ENCODE measurements around the gene RBBP6. TPM values are rescaled to one million over a fixed set of nuclear protein-coding genes. Genes with fewer than 3 reads are reported as not detected.

Gene RBBP6
- total RNA-seq, 2 experiments from 2014 or later, result 77.2 to 88.9 TPM

GRCh38 chr16:24511174-24511573 is 28.2 kb upstream of the RBBP6 start:
- H3K4me3 Mint-ChIP-seq, result no peak overlapping the region

GRCh38 chr16:24511792-24512191 is 27.6 kb upstream of the RBBP6 start:
- ATAC-seq (ENCODE audit: low read depth) (no peak), DNase-seq (no peak)
- no peaks in the 10 kb centered on the region for H3K4me1 Mint-ChIP-seq
- POLR2A ChIA-PET, result no interaction called here
- no peak overlapping the region for H3K4me3 Mint-ChIP-seq
- H3K27me3 Mint-ChIP-seq, result peaks cover 5% of the 10 kb centered on the region
- no peak overlapping the region for H3K27ac Mint-ChIP-seq
- no peaks in the 10 kb centered on the region for H3K36me3 Mint-ChIP-seq
- H3K9me3 Mint-ChIP-seq, result no peaks in the 10 kb centered on the region

More at GRCh38 chr16:24511174-24511573, 28.2 kb upstream of the RBBP6 start:
- Mint-ChIP-seq H3K4me1 (no peaks in the 10 kb centered on the region), H3K36me3 (no peaks in the 10 kb centered on the region), H3K27ac (no peak overlapping the region), H3K27me3 (peaks cover 5% of the 10 kb centered on the region), H3K9me3 (no peaks in the 10 kb centered on the region)
- POLR2A ChIA-PET, result no interaction called here
- ATAC-seq (ENCODE audit: low read depth), result no peak
- no peak for DNase-seq

DNA sequence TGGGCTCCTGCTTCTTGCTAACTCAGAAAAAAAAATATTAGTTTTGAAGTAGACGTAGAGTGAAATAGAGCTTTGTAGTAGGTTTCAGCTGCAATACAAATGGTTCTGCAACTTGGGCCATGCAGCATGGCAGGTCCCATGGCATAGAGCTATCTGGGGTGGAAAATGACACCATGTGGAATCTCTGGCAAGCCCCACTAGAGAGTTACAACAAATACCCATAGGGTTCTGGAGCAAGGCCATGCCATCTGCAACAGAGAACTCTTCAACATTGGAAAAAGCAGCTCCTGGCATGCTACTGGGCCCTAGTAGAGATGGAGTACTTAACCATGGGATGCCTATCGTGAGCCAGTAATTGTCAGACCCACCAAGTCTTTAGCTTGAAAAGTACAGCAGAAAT is 25.3 kb upstream of the RBBP6 start:
- ATAC-seq (ENCODE audit: low read depth) (no peak), DNase-seq (no peak)
- H3K36me3 Mint-ChIP-seq, result no peaks in the 10 kb centered on the region
- no peaks in the 10 kb centered on the region for H3K9me3 Mint-ChIP-seq
- no peak overlapping the region for H3K4me3 Mint-ChIP-seq
- peaks cover 3% of the 10 kb centered on the region for H3K4me1 Mint-ChIP-seq
- no peak overlapping the region for H3K27ac Mint-ChIP-seq
- H3K27me3 Mint-ChIP-seq, result peaks cover 5% of the 10 kb centered on the region
- POLR2A ChIA-PET, result no interaction called here

DNA sequence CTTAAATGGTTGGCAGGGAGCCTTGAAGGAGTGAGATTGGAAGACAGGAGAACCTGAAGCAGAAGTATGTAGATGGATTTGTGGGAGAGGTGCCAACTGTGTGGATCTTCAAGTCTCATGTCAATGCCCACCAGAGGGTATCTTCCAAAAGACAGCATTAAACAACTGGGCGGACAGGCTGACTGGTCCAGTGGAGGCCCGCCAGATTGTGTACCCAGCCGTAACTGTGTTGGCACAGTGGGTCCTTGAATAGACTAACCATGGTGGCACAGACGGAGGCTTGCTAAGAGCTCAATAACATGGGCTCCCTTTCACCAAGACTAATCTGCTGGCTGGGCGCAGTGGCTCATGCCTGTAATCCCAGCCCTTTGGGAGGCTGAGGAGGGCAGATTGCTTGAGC is 24.2 kb upstream of the RBBP6 start:
- Mint-ChIP-seq H3K36me3 (no peaks in the 10 kb centered on the region), H3K9me3 (no peaks in the 10 kb centered on the region), H3K4me3 (no peak overlapping the region), H3K4me1 (peaks cover 3% of the 10 kb centered on the region), H3K27me3 (peaks cover 4% of the 10 kb centered on the region), H3K27ac (no peak overlapping the region)
- ATAC-seq (ENCODE audit: low read depth) (no peak), DNase-seq (no peak)
- POLR2A ChIA-PET, result no interaction called here

GRCh38 chr16:24516900-24517669 is 22.3 kb upstream of the RBBP6 start:
- peak overlapping the region; percentile 56 for H3K4me3 Mint-ChIP-seq
- POLR2A ChIA-PET, result interaction anchor here (1.0 kb wide), 1 partner anchor 22 kb away, joined by 3 read pairs; the partner anchor contains the start of gene RBBP6
- no peak overlapping the region for H3K27ac Mint-ChIP-seq

GRCh38 chr16:24518498-24518897 is 20.9 kb upstream of the RBBP6 start:
- ATAC-seq (ENCODE audit: low read depth) (no peak), DNase-seq (no peak)
- Mint-ChIP-seq H3K36me3 (no peaks in the 10 kb centered on the region), H3K9me3 (no peaks in the 10 kb centered on the region), H3K4me3 (no peak overlapping the region), H3K27ac (no peak overlapping the region), H3K27me3 (no peaks in the 10 kb centered on the region), H3K4me1 (peaks cover 11% of the 10 kb centered on the region)
- POLR2A ChIA-PET, result interaction anchor here (0.7 kb wide), 1 partner anchor 494 kb away, joined by 7 read pairs; no protein-coding TSS in a partner anchor

More at GRCh38 chr16:24516900-24517669, 22.3 kb upstream of the RBBP6 start:
- Mint-ChIP-seq H3K9me3 (no peaks in the 10 kb centered on the region), H3K4me1 (peaks cover 11% of the 10 kb centered on the region), H3K27me3 (no peaks in the 10 kb centered on the region), H3K36me3 (no peaks in the 10 kb centered on the region)
- peak; percentile 58 for ATAC-seq (ENCODE audit: low read depth)
- DNase-seq, result peak; percentile 60

- H3K9me3 Mint-ChIP-seq, result no peaks in the 10 kb centered on the region
- no peak overlapping the region for H3K27ac Mint-ChIP-seq
- H3K4me1 Mint-ChIP-seq, result peaks cover 14% of the 10 kb centered on the region
- ATAC-seq (ENCODE audit: low read depth), result no peak
- no peaks in the 10 kb centered on the region for H3K27me3 Mint-ChIP-seq
- POLR2A ChIA-PET, result no interaction called here
- no peaks in the 10 kb centered on the region for H3K36me3 Mint-ChIP-seq
- DNase-seq, result no peak
- no peak overlapping the region for H3K4me3 Mint-ChIP-seq
These were observed 18.4 kb upstream of the RBBP6 start for GRCh38 chr16:24520983-24521382.

- ATAC-seq (ENCODE audit: low read depth) (no peak), DNase-seq (no peak)
- POLR2A ChIA-PET, result no interaction called here
- H3K27me3 Mint-ChIP-seq, result no peaks in the 10 kb centered on the region
- peaks cover 11% of the 10 kb centered on the region for H3K4me1 Mint-ChIP-seq
- no peak overlapping the region for H3K4me3 Mint-ChIP-seq
- H3K27ac Mint-ChIP-seq, result no peak overlapping the region
- no peaks in the 10 kb centered on the region for H3K36me3 Mint-ChIP-seq
- H3K9me3 Mint-ChIP-seq, result no peaks in the 10 kb centered on the region
These were observed 16.6 kb upstream of the RBBP6 start for GRCh38 chr16:24522751-24523150.

DNA sequence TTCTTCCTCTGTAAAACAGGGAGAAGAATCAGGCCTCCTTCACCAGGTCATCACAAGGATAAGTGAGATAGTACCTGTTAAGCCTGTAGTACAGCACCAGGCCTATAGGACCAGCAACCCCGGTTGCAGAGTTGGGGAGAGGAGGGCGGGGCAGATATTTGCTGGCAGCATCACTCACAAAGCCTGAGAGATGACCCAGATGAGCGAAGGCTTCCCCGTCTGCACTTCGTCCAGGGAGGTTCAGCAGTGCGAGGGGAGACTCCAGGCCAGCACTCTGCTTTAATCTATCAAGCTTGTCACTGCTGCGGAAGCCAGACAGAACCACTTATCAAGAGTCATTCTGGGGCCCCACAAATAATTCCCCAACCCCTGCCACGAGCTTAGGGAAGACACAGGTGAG is 15.8 kb upstream of the RBBP6 start:
- Mint-ChIP-seq H3K4me3 (no peak overlapping the region), H3K36me3 (no peaks in the 10 kb centered on the region), H3K27ac (no peak overlapping the region), H3K4me1 (peaks cover 11% of the 10 kb centered on the region), H3K9me3 (no peaks in the 10 kb centered on the region), H3K27me3 (no peaks in the 10 kb centered on the region)
- DNase-seq (no peak), ATAC-seq (ENCODE audit: low read depth) (no peak)
- POLR2A ChIA-PET, result no interaction called here

- Mint-ChIP-seq H3K9me3 (no peaks in the 10 kb centered on the region), H3K27me3 (no peaks in the 10 kb centered on the region), H3K36me3 (no peaks in the 10 kb centered on the region), H3K4me3 (no peak overlapping the region), H3K27ac (no peak overlapping the region), H3K4me1 (peaks cover 11% of the 10 kb centered on the region)
- DNase-seq (no peak), ATAC-seq (ENCODE audit: low read depth) (no peak)
- POLR2A ChIA-PET, result no interaction called here
These were observed 14.3 kb upstream of the RBBP6 start for GRCh38 chr16:24524855-24525677.

GRCh38 chr16:24525970-24526559 is 13.3 kb upstream of the RBBP6 start:
- no peaks in the 10 kb centered on the region for H3K36me3 Mint-ChIP-seq
- POLR2A ChIA-PET, result no interaction called here
- no peak overlapping the region for H3K4me3 Mint-ChIP-seq
- DNase-seq, result no peak
- no peak for ATAC-seq (ENCODE audit: low read depth)
- H3K27ac Mint-ChIP-seq, result no peak overlapping the region
- peaks cover 8% of the 10 kb centered on the region for H3K4me1 Mint-ChIP-seq
- H3K27me3 Mint-ChIP-seq, result peaks cover 2% of the 10 kb centered on the region
- H3K9me3 Mint-ChIP-seq, result no peaks in the 10 kb centered on the region

DNA sequence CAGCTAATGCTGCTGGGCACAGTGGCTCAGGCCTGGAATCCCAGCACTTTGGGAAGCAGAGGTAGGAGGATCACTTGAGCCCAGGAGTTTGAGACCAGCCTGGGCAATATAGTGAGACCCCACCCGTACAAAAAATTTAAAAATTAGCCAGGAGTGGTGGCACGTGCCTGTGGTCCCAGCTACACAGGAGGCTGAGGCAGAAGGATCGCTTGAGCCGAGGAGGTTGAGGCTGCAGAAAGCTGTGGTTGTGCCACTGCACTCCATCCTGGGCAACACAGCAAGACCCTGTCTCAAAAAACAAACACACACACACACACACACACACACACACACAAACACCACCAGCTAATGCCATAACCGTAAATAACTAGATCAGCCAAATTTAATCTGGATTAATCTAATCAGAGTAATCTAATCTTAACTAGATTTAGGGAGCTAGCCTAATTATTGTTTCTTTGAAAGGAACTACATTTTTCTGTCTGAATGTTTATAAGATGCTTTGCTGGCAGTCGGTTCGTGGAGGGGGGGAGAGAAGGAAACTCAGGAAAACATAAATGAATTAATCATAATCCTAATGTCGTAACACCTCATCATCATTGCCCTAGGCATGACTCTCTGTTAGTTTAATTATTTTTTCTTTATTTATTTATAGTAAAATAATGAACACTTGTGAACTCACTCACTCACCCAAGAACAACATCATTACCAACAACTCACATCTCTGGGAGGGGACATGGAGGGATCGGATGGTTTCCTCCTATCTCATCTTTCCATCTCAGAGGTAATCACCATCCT is 12.5 kb upstream of the RBBP6 start:
- Mint-ChIP-seq H3K36me3 (no peaks in the 10 kb centered on the region), H3K9me3 (no peaks in the 10 kb centered on the region), H3K4me1 (peaks cover 3% of the 10 kb centered on the region), H3K27ac (no peak overlapping the region), H3K27me3 (peaks cover 3% of the 10 kb centered on the region), H3K4me3 (no peak overlapping the region)
- POLR2A ChIA-PET, result no interaction called here
- no peak for ATAC-seq (ENCODE audit: low read depth)
- DNase-seq, result no peak

- no peaks in the 10 kb centered on the region for H3K9me3 Mint-ChIP-seq
- H3K27ac Mint-ChIP-seq, result no peak overlapping the region
- POLR2A ChIA-PET, result no interaction called here
- no peak for DNase-seq
- H3K36me3 Mint-ChIP-seq, result no peaks in the 10 kb centered on the region
- H3K4me1 Mint-ChIP-seq, result no peaks in the 10 kb centered on the region
- no peak for ATAC-seq (ENCODE audit: low read depth)
- peaks cover 3% of the 10 kb centered on the region for H3K27me3 Mint-ChIP-seq
- H3K4me3 Mint-ChIP-seq, result no peak overlapping the region
These were observed 8.2 kb upstream of the RBBP6 start for GRCh38 chr16:24531166-24531565.
